GM12801 (cell line): Measurements from ENCODE around the gene ZNF567.

ENCODE experiments used
- TF ChIP-seq, protein P1 (sequence below): IDR thresholded peaks from one replicate; pipeline ENCODE4 v1.5.1; 2011; ENCODE audit warnings: control low read depth; ENCODE audit not compliant: insufficient read length; ENCODE audit errors: extremely low read depth

The ZNF567 gene

DNA sequence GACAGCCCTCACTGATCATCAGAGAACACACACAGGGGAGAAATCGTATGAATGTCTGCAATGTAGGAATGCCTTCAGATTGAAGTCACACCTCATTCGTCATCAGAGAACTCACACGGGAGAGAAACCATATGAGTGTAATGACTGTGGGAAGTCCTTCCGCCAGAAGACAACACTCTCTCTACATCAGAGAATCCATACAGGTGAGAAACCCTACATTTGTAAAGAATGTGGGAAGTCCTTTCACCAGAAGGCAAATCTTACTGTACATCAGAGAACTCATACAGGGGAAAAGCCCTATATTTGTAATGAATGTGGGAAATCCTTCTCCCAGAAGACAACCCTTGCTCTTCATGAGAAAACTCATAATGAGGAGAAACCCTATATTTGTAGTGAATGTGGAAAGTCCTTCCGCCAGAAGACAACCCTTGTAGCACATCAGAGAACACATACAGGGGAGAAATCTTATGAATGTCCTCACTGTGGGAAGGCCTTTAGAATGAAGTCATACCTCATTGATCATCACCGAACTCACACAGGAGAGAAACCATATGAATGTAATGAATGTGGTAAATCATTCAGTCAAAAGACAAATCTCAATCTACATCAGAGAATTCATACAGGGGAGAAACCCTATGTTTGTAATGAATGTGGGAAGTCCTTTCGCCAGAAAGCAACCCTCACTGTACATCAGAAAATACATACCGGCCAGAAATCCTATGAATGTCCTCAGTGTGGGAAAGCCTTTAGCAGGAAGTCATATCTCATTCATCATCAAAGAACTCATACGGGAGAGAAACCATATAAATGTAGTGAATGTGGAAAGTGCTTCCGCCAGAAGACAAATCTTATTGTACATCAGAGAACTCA, 32.5 kb downstream of the ZNF567 start:
- TF ChIP-seq, protein P1, sequence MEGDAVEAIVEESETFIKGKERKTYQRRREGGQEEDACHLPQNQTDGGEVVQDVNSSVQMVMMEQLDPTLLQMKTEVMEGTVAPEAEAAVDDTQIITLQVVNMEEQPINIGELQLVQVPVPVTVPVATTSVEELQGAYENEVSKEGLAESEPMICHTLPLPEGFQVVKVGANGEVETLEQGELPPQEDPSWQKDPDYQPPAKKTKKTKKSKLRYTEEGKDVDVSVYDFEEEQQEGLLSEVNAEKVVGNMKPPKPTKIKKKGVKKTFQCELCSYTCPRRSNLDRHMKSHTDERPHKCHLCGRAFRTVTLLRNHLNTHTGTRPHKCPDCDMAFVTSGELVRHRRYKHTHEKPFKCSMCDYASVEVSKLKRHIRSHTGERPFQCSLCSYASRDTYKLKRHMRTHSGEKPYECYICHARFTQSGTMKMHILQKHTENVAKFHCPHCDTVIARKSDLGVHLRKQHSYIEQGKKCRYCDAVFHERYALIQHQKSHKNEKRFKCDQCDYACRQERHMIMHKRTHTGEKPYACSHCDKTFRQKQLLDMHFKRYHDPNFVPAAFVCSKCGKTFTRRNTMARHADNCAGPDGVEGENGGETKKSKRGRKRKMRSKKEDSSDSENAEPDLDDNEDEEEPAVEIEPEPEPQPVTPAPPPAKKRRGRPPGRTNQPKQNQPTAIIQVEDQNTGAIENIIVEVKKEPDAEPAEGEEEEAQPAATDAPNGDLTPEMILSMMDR, result no peak

DNA sequence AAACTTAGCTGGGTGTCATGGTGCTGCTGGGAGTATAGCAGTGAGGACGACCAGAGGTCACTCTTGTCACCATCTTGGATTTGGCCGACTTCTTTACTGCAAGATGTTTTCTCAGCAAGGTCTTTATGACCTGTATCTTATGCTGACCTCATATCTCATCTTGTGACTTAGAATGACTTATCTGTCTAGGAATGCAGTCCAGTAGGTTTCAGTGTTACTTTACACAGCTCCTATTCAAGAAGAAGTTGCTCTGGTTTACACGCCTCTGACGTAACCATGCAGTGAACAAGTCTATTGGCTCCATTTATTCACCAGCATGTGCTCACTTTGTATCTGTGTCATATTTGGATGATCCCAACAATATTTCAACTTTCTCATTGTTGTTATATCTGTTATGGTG, 58.5 kb downstream of the ZNF567 start:
- TF ChIP-seq, protein P1, result no peak

- TF ChIP-seq, protein P1, result no peak
Observed at GRCh38 chr19:36747750-36748149, 60.3 kb downstream of the ZNF567 start.

- TF ChIP-seq, protein P1, result no peak
Observed at GRCh38 chr19:36748431-36749275, 61.2 kb downstream of the ZNF567 start.

GRCh38 chr19:36750066-36750691, 62.8 kb downstream of the ZNF567 start:
- TF ChIP-seq, protein P1, result no peak
